Measurements from ENCODE around the gene C20orf173. TPM values are rescaled to one million over a fixed set of nuclear protein-coding genes. Genes with fewer than 3 reads are reported as not detected.

C20orf173 gene
- total RNA-seq, 2 donors from 2014 or later: not detected

DNA sequence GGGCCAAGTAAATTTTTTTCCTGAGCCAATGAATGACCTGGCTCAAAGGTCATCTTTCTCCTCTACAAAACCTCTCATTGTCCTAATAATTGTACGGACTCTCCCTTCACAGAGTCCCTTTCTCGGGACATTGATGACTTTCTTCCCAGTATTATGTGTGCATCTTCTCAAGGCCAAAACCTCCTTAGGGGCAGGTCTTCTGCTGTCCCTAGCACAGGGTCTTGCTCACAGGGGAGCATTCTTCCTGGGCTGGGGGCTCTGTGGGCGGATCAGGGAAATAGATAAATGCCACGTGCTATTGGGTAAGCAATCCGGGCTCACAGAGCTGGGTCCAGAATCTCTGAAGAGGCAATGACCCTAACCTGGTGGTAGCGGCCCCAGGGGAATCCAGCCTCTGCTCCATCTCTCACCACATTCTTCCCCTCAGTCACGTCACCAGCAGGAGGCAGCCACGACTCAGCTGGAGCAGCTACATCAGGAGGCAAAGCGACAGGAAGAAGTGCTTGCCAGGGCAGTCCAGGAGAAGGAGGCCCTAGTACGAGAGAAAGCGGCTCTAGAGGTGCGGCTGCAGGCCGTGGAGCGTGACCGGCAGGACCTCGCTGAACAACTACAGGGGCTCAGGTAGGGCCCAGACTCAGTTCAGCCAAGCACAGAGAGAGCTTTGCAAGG, 50.5 kb downstream of the C20orf173 start:
- no peaks in the 10 kb centered on the region for H3K27me3 ChIP-seq
- no peaks in the 10 kb centered on the region for H3K4me1 ChIP-seq
- no peak overlapping the region for H3K27ac ChIP-seq
- no peaks in the 10 kb centered on the region for H3K9me3 ChIP-seq
- DNase-seq: no peak
- TF ChIP-seq, protein P1, sequence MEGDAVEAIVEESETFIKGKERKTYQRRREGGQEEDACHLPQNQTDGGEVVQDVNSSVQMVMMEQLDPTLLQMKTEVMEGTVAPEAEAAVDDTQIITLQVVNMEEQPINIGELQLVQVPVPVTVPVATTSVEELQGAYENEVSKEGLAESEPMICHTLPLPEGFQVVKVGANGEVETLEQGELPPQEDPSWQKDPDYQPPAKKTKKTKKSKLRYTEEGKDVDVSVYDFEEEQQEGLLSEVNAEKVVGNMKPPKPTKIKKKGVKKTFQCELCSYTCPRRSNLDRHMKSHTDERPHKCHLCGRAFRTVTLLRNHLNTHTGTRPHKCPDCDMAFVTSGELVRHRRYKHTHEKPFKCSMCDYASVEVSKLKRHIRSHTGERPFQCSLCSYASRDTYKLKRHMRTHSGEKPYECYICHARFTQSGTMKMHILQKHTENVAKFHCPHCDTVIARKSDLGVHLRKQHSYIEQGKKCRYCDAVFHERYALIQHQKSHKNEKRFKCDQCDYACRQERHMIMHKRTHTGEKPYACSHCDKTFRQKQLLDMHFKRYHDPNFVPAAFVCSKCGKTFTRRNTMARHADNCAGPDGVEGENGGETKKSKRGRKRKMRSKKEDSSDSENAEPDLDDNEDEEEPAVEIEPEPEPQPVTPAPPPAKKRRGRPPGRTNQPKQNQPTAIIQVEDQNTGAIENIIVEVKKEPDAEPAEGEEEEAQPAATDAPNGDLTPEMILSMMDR (IDR thresholded peaks at IDR 0.05): no peak
- TF ChIP-seq POLR2A (IDR thresholded peaks at IDR 0.05): no peak
- no peak for ATAC-seq
- 86 to 91% methylated on average over 16 of the region's 16 CpGs for WGBS, 2 donors
- intact Hi-C loops (cut with DNase I): no loop called here
- no peak overlapping the region for H3K4me3 ChIP-seq
- H3K36me3 ChIP-seq (replicated peaks in 1 of 2; ENCODE audit: insufficient read depth in 1 of 2, low read depth in 2 of 2): peaks cover 8 to 24% of the 10 kb centered on the region in 2 donors

Other genes starting within 250 kb of the C20orf173 start
- gene EIF6, start 244.9 kb downstream of the C20orf173 start, total RNA-seq: 10 to 100 TPM; 23.3 to 35.6 TPM
- not detected for gene FAM83C, start 237.2 kb downstream of the C20orf173 start, total RNA-seq
- gene UQCC1, start 117.7 kb downstream of the C20orf173 start, total RNA-seq: 10 to 100 TPM; 16.1 to 43.2 TPM
- under 1 TPM in 1 of 2 donors, not detected in 1; 0.66 TPM for gene GDF5, start 91.4 kb downstream of the C20orf173 start, total RNA-seq
- 10 to 100 TPM in 1 of 2 donors, 1 to 10 TPM in 1; 7.8 to 27.0 TPM for gene CEP250, start 74.1 kb downstream of the C20orf173 start, total RNA-seq
- gene ERGIC3, start 12.4 kb upstream of the C20orf173 start, total RNA-seq: 100 to 1,000 TPM; 120 to 136 TPM
- gene SPAG4, start 86.2 kb upstream of the C20orf173 start, total RNA-seq: 10 to 100 TPM; 17.9 to 22.1 TPM
- gene CPNE1, start 135.2 kb upstream of the C20orf173 start, total RNA-seq: 10 to 100 TPM; 87.3 to 93.9 TPM
- 10 to 100 TPM; 14.8 to 22.3 TPM for gene RBM12, start 135.2 kb upstream of the C20orf173 start, total RNA-seq
- gene NFS1, start 169.7 kb upstream of the C20orf173 start, total RNA-seq: 10 to 100 TPM; 15.8 to 22.1 TPM
- 100 to 1,000 TPM in 1 of 2 donors, 10 to 100 TPM in 1; 55.0 to 192 TPM for gene ROMO1, start 169.8 kb upstream of the C20orf173 start, total RNA-seq
- 100 to 1,000 TPM; 264 to 309 TPM for gene RBM39, start 212.6 kb upstream of the C20orf173 start, total RNA-seq
- 10 to 100 TPM; 17.6 to 25.1 TPM for gene PHF20, start 242.4 kb upstream of the C20orf173 start, total RNA-seq